Measurements from ENCODE around the gene NF2.

GRCh38 chr22:29726512-29727130, 123.2 kb downstream of the NF2 start:
- TF ChIP-seq CTCF (IDR thresholded peaks at IDR 0.05): no peak
- TF ChIP-seq TCF7 (CRISPR knock-in tag; IDR thresholded peaks at IDR 0.05; ENCODE audit: low read depth): no peak
- TF ChIP-seq IRF2 (CRISPR knock-in tag; IDR thresholded peaks at IDR 0.05; ENCODE audit: borderline replicate concordance, low read depth): no peak
- TF ChIP-seq E2F4 (CRISPR knock-in tag; IDR thresholded peaks at IDR 0.05; ENCODE audit: borderline replicate concordance, low read depth): no peak
- no peak for TF ChIP-seq SMAD4 (CRISPR knock-in tag; IDR thresholded peaks at IDR 0.05)
- TF ChIP-seq USF2 (CRISPR knock-in tag; IDR thresholded peaks at IDR 0.05): no peak
- 0 out of 2 replicates have a peak, but pooled peaks have one; percentile 20 for TF ChIP-seq MAX (CRISPR knock-in tag; IDR thresholded peaks at IDR 0.05)

Measured in WTC11 (cell line).